Esophagus squamous epithelium (tissue), 4 donors: ENCODE data around the gene BPNT1.

Experiments used
- POLR2A ChIP-seq, 4 donors: fragments of 450-650 bp; IDR thresholded peaks; one replicate each; pipeline ENCODE4 v1.6.1; 2017; ENCODE audit warnings: antibody characterized with exemption in 4 of 4, mild to moderate bottlenecking in 4 of 4, moderate library complexity in 3 of 4
- TF ChIP-seq, protein P1 (sequence below), 6 experiments: fragments of 450-650 bp in 4 of 6; fragments of 200-600 bp in 2 of 6; sonication (generic) in 2 of 6; IDR thresholded peaks; one replicate each; pipeline ENCODE4 v1.5.1; 2016 to 2019; ENCODE audit warnings: antibody characterized with exemption in 6 of 6, mild to moderate bottlenecking in 4 of 6, moderate library complexity in 4 of 6

DNA sequence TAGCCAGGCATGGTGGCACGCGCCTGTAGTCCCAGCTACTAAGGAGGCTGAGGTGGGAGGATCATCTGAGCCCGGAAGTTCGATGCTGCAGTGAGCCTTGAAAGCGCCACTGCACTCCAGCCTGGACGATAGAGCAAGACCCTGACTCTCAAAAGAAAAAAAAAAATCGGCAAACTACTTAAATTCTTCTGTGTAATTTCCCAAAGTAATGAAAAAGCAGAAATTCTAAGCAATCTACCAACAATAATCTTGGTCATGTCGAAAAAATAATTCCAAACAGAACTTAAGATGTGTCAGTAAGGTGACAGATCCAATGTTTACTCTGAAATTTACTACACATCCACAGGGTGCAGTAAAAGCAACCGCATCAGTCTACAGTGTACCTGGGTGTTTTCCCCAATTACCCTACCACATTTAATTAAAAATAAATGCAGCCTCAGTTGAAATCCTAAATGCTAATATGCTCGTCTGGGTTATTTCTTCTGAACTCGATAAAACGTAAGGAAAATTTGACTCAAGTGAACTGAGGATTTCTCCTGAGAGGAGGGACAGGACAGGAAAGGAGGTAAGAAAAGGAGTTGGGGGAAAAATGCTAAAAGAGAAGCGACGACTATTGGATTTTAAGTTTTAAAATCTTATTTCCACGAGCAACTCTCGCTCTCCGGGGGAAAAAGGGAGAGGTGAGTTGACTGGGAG is 44.1 kb downstream of the BPNT1 start:
- TF ChIP-seq, protein P1, sequence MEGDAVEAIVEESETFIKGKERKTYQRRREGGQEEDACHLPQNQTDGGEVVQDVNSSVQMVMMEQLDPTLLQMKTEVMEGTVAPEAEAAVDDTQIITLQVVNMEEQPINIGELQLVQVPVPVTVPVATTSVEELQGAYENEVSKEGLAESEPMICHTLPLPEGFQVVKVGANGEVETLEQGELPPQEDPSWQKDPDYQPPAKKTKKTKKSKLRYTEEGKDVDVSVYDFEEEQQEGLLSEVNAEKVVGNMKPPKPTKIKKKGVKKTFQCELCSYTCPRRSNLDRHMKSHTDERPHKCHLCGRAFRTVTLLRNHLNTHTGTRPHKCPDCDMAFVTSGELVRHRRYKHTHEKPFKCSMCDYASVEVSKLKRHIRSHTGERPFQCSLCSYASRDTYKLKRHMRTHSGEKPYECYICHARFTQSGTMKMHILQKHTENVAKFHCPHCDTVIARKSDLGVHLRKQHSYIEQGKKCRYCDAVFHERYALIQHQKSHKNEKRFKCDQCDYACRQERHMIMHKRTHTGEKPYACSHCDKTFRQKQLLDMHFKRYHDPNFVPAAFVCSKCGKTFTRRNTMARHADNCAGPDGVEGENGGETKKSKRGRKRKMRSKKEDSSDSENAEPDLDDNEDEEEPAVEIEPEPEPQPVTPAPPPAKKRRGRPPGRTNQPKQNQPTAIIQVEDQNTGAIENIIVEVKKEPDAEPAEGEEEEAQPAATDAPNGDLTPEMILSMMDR (IDR thresholded peaks at IDR 0.05): no peak
- TF ChIP-seq POLR2A (IDR thresholded peaks at IDR 0.05): no peak
